SK-N-SH treated with all-trans-retinoic acid at 6 μM for 48 hours (cell line): ENCODE data around the gene ARL8A.
A peak's percentile ranks its signal among the peaks of the same experiment; 100 is the strongest.

Source experiments
- ATAC-seq: fragments of 200-7000 bp; cut with Tn5 transposase; 3 replicates; pipeline ENCODE4 v1.9.1; 2020; ENCODE audit warnings: mild to moderate bottlenecking, moderate library complexity
- ARNTL ChIP-seq: fragments of 450-650 bp; formaldehyde crosslinking; IDR thresholded peaks from 2 replicates; pipeline ENCODE4 v1.5.0; 2020; ENCODE audit warnings: low read depth, mild to moderate bottlenecking, moderate library complexity, borderline replicate concordance
- BACH2 ChIP-seq: fragments of 250-450 bp; sonication (Bioruptor Pico); IDR thresholded peaks from 2 replicates; pipeline ENCODE4 v1.9.0; 2021; ENCODE audit warnings: mild to moderate bottlenecking, borderline replicate concordance
- CREB5 ChIP-seq: fragments of 250-450 bp; sonication (Bioruptor Pico); IDR thresholded peaks from 2 replicates; pipeline ENCODE4 v1.5.1; 2020; ENCODE audit warnings: low read depth, mild to moderate bottlenecking, moderate library complexity
- CSRNP3 ChIP-seq: fragments of 250-450 bp; sonication (Bioruptor Pico); IDR thresholded peaks from 2 replicates; pipeline ENCODE4 v1.5.1; 2021; ENCODE audit warnings: mild to moderate bottlenecking, moderate library complexity
- ESRRG ChIP-seq: fragments of 250-450 bp; sonication (Bioruptor Pico); IDR thresholded peaks from 2 replicates; pipeline ENCODE4 v1.6.1; 2021; ENCODE audit warnings: mild to moderate bottlenecking
- GLIS3 ChIP-seq: fragments of 250-450 bp; sonication (Bioruptor Pico); IDR thresholded peaks from 2 replicates; pipeline ENCODE4 v1.5.0; 2020; ENCODE audit warnings: mild to moderate bottlenecking, moderate library complexity
- ISL1 ChIP-seq: fragments of 250-450 bp; sonication (Bioruptor Pico); IDR thresholded peaks from 2 replicates; pipeline ENCODE4 v2.1.2; 2022; ENCODE audit warnings: mild to moderate bottlenecking, moderate library complexity
- PATZ1 ChIP-seq: fragments of 250-450 bp; sonication (Bioruptor Pico); IDR thresholded peaks from 2 replicates; pipeline ENCODE4 v1.8.0; 2020; ENCODE audit warnings: mild to moderate bottlenecking, moderate library complexity, borderline replicate concordance
- POU6F1 ChIP-seq: fragments of 250-450 bp; sonication (Bioruptor Pico); IDR thresholded peaks from 2 replicates; pipeline ENCODE4 v1.8.0; 2021; ENCODE audit warnings: low read depth, mild to moderate bottlenecking, moderate library complexity, borderline replicate concordance
- PPARA ChIP-seq: fragments of 250-450 bp; sonication (Bioruptor Pico); IDR thresholded peaks from 2 replicates; pipeline ENCODE4 v1.5.0; 2020; ENCODE audit warnings: mild to moderate bottlenecking, borderline replicate concordance
- RARB ChIP-seq: fragments of 250-450 bp; sonication (Bioruptor Pico); IDR thresholded peaks from 2 replicates; pipeline ENCODE4 v1.8.0; 2021; ENCODE audit warnings: mild to moderate bottlenecking, moderate library complexity
- SNAI2 ChIP-seq: fragments of 250-450 bp; sonication (Bioruptor Pico); IDR thresholded peaks from 2 replicates; pipeline ENCODE4 v1.5.0; 2020; ENCODE audit warnings: mild to moderate bottlenecking, moderate library complexity
- TCF4 ChIP-seq: fragments of 250-450 bp; sonication (Bioruptor Pico); IDR thresholded peaks from 2 replicates; pipeline ENCODE4 v1.8.0; 2021; ENCODE audit warnings: mild to moderate bottlenecking, moderate library complexity, borderline replicate concordance
- TOX ChIP-seq: fragments of 250-450 bp; sonication (Bioruptor Pico); IDR thresholded peaks from 2 replicates; pipeline ENCODE4 v1.8.0; 2021; ENCODE audit warnings: mild to moderate bottlenecking, moderate library complexity, borderline replicate concordance
- TSHZ2 ChIP-seq: fragments of 250-450 bp; sonication (Bioruptor Pico); IDR thresholded peaks from 2 replicates; pipeline ENCODE4 v1.5.0; 2020; ENCODE audit warnings: mild to moderate bottlenecking, moderate library complexity
- ZC3H10 ChIP-seq: fragments of 250-450 bp; sonication (Bioruptor Pico); IDR thresholded peaks from 2 replicates; pipeline ENCODE4 v1.5.1; 2021; ENCODE audit warnings: mild to moderate bottlenecking, moderate library complexity
- ZFP3 ChIP-seq: fragments of 250-450 bp; sonication (Bioruptor Pico); IDR thresholded peaks from 2 replicates; pipeline ENCODE4 v1.5.0; 2020; ENCODE audit warnings: mild to moderate bottlenecking, moderate library complexity
- ZFP30 ChIP-seq: fragments of 450-650 bp; formaldehyde crosslinking; IDR thresholded peaks from 2 replicates; pipeline ENCODE4 v1.5.0; 2022; ENCODE audit warnings: mild to moderate bottlenecking, moderate library complexity
- ZNF565 ChIP-seq: fragments of 450-650 bp; formaldehyde crosslinking; conservative IDR thresholded peaks from 2 replicates; pipeline ENCODE4 v1.5.0; 2020; ENCODE audit warnings: low read depth, mild to moderate bottlenecking, moderate library complexity
- ZNF70 ChIP-seq: fragments of 450-650 bp; formaldehyde crosslinking; IDR thresholded peaks from 2 replicates; pipeline ENCODE4 v1.5.0; 2020; ENCODE audit warnings: mild to moderate bottlenecking, moderate library complexity
- ZNF8 ChIP-seq: fragments of 450-650 bp; formaldehyde crosslinking; IDR thresholded peaks from 2 replicates; pipeline ENCODE4 v1.5.0; 2020; ENCODE audit warnings: mild to moderate bottlenecking, moderate library complexity

The ARL8A gene

GRCh38 chr1:202176949-202177927 lies 32.7 kb upstream of the ARL8A start:
- no peak for TF ChIP-seq ARNTL (CRISPR knock-in tag)
- no peak for TF ChIP-seq PATZ1 (CRISPR knock-in tag)
- TF ChIP-seq ZC3H10: no peak
- peak; percentile 23 for ATAC-seq

- TF ChIP-seq TCF4 (CRISPR knock-in tag): no peak
- no peak for TF ChIP-seq ISL1 (CRISPR knock-in tag)
- TF ChIP-seq ZFP3: no peak
- no peak for TF ChIP-seq GLIS3
- TF ChIP-seq PPARA (CRISPR knock-in tag): no peak
- no peak for TF ChIP-seq ARNTL (CRISPR knock-in tag)
- no peak for TF ChIP-seq ZNF565 (CRISPR knock-in tag)
- no peak for TF ChIP-seq BACH2 (CRISPR knock-in tag)
- TF ChIP-seq ZC3H10: no peak
- TF ChIP-seq TSHZ2 (CRISPR knock-in tag): no peak
- TF ChIP-seq CSRNP3 (CRISPR knock-in tag): no peak
- no peak for TF ChIP-seq TOX (CRISPR knock-in tag)
- no peak for TF ChIP-seq POU6F1 (CRISPR knock-in tag)
- no peak for TF ChIP-seq ESRRG (CRISPR knock-in tag)
- TF ChIP-seq RARB (CRISPR knock-in tag): no peak
- TF ChIP-seq CREB5 (CRISPR knock-in tag): no peak
- no peak for TF ChIP-seq ZNF8 (CRISPR knock-in tag)
- no peak for TF ChIP-seq ZFP30 (CRISPR knock-in tag)
- TF ChIP-seq SNAI2 (CRISPR knock-in tag): no peak
- no peak for TF ChIP-seq ZNF70 (CRISPR knock-in tag)
- TF ChIP-seq, all 23 proteins: peak for 0
These were observed 29.5 kb upstream of the ARL8A start for GRCh38 chr1:202173993-202174392.

GRCh38 chr1:202172015-202172355 lies 27.4 kb upstream of the ARL8A start:
- peak; percentile 10; the same call in 2 of the 3 replicates for ATAC-seq
- TF ChIP-seq ARNTL (CRISPR knock-in tag): no peak
- no peak for TF ChIP-seq ZNF8 (CRISPR knock-in tag)

More at GRCh38 chr1:202173993-202174392, 29.5 kb upstream of the ARL8A start:
- ATAC-seq: no peak
